ENCODE data around the gene TPCN2. TPM values are rescaled to one million over a fixed set of nuclear protein-coding genes. Genes with fewer than 3 reads are reported as not detected.

Gene TPCN2
- total RNA-seq, 1 donor from 2014 or later, result 12.6 TPM

GRCh38 chr11:69053546-69054396 is 5.0 kb downstream of the TPCN2 start:
- DNase-seq (ENCODE audit: low spot score), result no peak
- H3K27ac Mint-ChIP-seq (ENCODE audit: unreplicated experiment), result no peak overlapping the region

DNA sequence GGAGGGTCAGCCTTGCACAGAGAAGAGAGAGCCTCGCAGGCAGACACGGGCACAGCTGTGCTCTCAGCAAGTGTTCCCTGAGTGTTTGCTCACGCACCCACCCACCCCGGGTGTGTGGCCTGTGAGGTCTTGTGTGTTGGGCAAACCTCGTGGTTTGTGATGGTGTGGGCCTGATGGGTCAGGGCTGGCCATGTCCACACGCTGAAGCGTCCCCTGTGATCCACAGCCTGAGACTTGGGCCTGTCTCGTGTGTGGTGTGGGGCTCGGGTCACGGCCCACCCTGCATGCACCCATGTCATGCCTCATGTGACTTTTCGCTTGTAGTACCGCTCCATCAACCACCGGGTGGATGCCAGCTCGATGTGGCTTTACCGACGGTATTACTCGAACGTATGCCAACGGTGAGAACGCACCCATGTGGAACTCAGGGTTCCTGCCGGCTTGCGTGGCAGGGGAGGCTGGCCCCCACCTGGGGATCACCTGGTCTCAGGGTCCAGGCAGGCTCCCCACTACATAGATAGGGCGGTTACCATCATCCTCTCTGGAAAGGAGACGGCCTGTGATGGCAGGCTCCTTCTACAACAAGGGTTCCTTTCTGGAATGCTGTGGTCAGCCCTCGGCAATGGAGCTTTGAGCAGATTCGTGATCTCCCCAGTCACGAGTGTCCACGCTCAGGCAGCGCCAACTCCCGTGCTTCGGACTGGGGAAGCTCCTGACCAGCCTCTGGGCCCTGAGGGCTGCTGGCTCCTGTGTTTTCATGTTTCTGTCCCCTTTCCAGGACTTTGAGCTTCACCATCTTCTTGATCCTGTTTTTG is 5.9 kb downstream of the TPCN2 start:
- H3K36me3 Mint-ChIP-seq (ENCODE audit: low read depth), result no peaks in the 10 kb centered on the region
- H3K9me3 Mint-ChIP-seq (ENCODE audit: low read depth), result no peaks in the 10 kb centered on the region
- TF ChIP-seq, protein P1, sequence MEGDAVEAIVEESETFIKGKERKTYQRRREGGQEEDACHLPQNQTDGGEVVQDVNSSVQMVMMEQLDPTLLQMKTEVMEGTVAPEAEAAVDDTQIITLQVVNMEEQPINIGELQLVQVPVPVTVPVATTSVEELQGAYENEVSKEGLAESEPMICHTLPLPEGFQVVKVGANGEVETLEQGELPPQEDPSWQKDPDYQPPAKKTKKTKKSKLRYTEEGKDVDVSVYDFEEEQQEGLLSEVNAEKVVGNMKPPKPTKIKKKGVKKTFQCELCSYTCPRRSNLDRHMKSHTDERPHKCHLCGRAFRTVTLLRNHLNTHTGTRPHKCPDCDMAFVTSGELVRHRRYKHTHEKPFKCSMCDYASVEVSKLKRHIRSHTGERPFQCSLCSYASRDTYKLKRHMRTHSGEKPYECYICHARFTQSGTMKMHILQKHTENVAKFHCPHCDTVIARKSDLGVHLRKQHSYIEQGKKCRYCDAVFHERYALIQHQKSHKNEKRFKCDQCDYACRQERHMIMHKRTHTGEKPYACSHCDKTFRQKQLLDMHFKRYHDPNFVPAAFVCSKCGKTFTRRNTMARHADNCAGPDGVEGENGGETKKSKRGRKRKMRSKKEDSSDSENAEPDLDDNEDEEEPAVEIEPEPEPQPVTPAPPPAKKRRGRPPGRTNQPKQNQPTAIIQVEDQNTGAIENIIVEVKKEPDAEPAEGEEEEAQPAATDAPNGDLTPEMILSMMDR (IDR thresholded peaks at IDR 0.05), result no peak
- H3K27ac Mint-ChIP-seq (ENCODE audit: unreplicated experiment), result no peak overlapping the region
- no peak overlapping the region for H3K4me3 Mint-ChIP-seq (ENCODE audit: unreplicated experiment)
- H3K27me3 Mint-ChIP-seq (ENCODE audit: low read depth), result no peaks in the 10 kb centered on the region
- H3K4me1 Mint-ChIP-seq (ENCODE audit: low read depth), result peaks cover 22% of the 10 kb centered on the region
- DNase-seq (ENCODE audit: low spot score), result no peak

More at GRCh38 chr11:69053546-69054396, 5.0 kb downstream of the TPCN2 start:
- no peak overlapping the region for H3K4me3 Mint-ChIP-seq (ENCODE audit: unreplicated experiment)
- TF ChIP-seq, protein P1 (IDR thresholded peaks at IDR 0.05), result no peak
- H3K4me1 Mint-ChIP-seq (ENCODE audit: low read depth), result peaks cover 24% of the 10 kb centered on the region
- no peaks in the 10 kb centered on the region for H3K9me3 Mint-ChIP-seq (ENCODE audit: low read depth)
- no peaks in the 10 kb centered on the region for H3K36me3 Mint-ChIP-seq (ENCODE audit: low read depth)
- no peaks in the 10 kb centered on the region for H3K27me3 Mint-ChIP-seq (ENCODE audit: low read depth)

DNA sequence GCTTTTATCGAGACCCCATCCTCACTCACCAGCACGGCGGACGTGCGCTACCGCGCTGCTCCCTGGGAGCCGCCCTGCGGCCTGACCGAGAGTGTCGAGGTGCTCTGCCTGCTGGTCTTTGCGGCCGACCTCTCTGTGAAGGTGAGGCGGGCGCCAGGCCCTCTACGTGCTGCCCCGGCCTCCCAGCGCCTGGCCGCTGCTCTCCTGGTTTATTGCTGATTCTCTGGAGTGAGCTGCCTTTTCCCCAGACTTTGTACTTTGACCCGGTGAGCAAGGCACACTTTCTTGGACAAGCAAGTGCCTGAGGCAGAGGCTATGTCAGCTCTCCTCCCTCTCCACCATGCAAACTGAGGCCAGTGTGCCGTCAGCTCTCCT is 6.5 kb downstream of the TPCN2 start:
- Mint-ChIP-seq H3K4me3 (ENCODE audit: unreplicated experiment) (no peak overlapping the region), H3K27me3 (ENCODE audit: low read depth) (no peaks in the 10 kb centered on the region), H3K9me3 (ENCODE audit: low read depth) (no peaks in the 10 kb centered on the region), H3K4me1 (ENCODE audit: low read depth) (peaks cover 17% of the 10 kb centered on the region), H3K36me3 (ENCODE audit: low read depth) (no peaks in the 10 kb centered on the region), H3K27ac (ENCODE audit: unreplicated experiment) (no peak overlapping the region)
- TF ChIP-seq, protein P1 (IDR thresholded peaks at IDR 0.05), result no peak
- no peak for DNase-seq (ENCODE audit: low spot score)

DNA sequence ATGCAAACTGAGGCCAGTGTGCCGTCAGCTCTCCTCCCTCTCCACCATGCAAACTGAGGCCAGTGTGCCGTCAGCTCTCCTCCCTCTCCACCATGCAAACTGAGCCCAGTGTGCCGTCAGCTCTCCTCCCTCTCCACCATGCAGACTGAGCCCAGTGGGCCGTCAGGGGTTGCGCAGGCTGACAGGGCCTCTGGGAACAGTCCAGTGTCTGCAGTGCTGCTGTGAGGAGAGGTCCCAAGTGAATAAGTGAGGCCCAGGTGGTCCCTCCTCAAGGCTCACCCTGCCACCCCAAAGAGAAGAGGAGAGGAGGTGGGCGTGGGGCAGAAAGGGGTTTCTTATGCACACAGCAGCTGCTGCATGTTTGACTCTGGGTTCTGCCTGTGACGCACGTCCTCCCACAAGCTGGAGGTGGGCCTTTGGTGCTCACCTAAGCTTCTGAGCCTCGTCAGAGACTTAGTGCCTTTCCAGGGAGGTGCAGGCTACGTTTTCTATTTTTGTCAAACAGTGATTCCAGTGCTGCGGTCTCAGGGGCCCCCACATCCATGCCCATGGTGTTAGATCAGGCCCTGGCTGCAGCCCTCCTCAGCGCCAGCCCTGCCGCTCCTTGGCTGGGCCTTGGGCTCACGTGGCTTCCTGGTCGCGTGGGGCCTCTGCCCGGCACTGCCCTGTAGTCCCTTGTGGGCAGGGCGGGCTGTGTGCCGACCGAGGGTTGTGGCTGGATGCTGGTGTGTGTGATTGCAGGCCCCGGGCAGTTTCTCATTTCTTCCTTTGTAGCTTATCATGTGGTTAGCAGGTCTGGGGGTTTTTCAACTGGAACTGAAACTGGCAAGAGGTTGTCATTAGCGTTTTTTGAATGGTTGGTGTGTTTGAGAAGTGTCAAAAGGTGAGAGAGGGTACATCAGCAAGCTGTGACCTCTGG is 7.1 kb downstream of the TPCN2 start:
- H3K4me1 Mint-ChIP-seq (ENCODE audit: low read depth), result peaks cover 14% of the 10 kb centered on the region
- H3K27me3 Mint-ChIP-seq (ENCODE audit: low read depth), result no peaks in the 10 kb centered on the region
- TF ChIP-seq, protein P1 (IDR thresholded peaks at IDR 0.05), result no peak
- no peak overlapping the region for H3K27ac Mint-ChIP-seq (ENCODE audit: unreplicated experiment)
- no peak for DNase-seq (ENCODE audit: low spot score)
- no peaks in the 10 kb centered on the region for H3K9me3 Mint-ChIP-seq (ENCODE audit: low read depth)
- no peaks in the 10 kb centered on the region for H3K36me3 Mint-ChIP-seq (ENCODE audit: low read depth)
- no peak overlapping the region for H3K4me3 Mint-ChIP-seq (ENCODE audit: unreplicated experiment)
